ENCODE data around the gene MEOX1. TPM values are rescaled to one million over a fixed set of nuclear protein-coding genes. Genes with fewer than 3 reads are reported as not detected.

The MEOX1 gene
- total and polyA plus RNA-seq, 2 of the 8 experiments (the other 6 are each of a cell fraction or from before 2014, with no cell fraction given) = not detected

DNA sequence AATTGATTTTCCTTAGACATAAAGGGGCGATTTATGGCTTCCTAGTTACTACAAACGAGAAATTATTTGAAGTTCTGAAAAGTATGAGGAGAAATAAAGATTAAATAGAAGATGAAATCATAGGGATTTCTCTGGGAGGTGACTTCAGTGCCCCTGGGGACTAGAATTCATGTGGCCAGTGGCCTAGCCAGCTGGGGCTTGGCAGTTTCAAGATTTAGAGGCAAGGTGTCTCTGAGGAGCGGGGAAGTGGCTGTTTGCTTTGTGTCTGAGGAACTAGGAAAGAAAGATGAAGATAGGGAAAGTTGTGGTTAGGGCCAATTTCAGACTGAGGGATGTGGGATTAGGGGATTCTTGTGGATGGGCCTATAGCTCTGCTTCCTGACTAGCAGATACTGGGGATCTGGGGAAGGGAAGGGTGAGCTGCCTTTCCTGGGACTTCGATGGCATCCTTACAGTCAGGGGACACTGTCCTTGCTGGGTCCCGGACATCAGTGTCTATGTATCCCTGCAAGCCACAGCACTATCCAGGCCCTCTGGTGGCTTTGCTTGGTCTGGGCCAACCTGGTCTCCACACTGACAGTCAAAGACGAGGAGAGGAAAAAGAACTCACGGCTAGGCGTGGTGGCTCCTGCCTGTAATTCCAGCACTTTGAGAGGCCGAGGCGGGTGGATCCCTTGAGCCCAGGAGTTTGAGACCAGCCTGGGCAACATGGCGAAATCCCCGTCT, 22.4 kb upstream of the MEOX1 start:
- no peaks in the 10 kb centered on the region for H3K79me1 ChIP-seq (ENCODE audit: low read depth, low read length)
- H2BK20ac ChIP-seq (ENCODE audit: low read length) = no peak overlapping the region
- no peak overlapping the region for H4K91ac ChIP-seq (replicated peaks; ENCODE audit: insufficient read length, low read length)
- 87% methylated on average over 7 of the region's 12 CpGs; no CpG with 5 or more reads in 1 of the 2 experiments for WGBS, 2 experiments (ENCODE audit: extremely low coverage in 1 of 2, insufficient coverage in 1 of 2, insufficient read length in 1 of 2, insufficient replicate concordance in 2 of 2, low coverage in 1 of 2, low lambda C conversion rate in 2 of 2, missing lambda C conversion rate in 1 of 2)
- no peak overlapping the region for H3K14ac ChIP-seq (ENCODE audit: insufficient read length)
- no peaks in the 10 kb centered on the region for H3K36me3 ChIP-seq (ENCODE audit: control insufficient read depth in 2 of 4, insufficient read depth in 4 of 4, low read length in 3 of 4)
- H2AK5ac ChIP-seq (ENCODE audit: low read depth, low read length) = no peak overlapping the region
- no peak overlapping the region for H4K8ac ChIP-seq (ENCODE audit: extremely low read depth, insufficient read depth, low read length)
- H3K18ac ChIP-seq (ENCODE audit: extremely low read depth, low read length) = no peak overlapping the region
- no peaks in the 10 kb centered on the region for H3K23me2 ChIP-seq (ENCODE audit: low read depth, low read length)
- no peak overlapping the region for H3K4me3 ChIP-seq (ENCODE audit: extremely low read depth in 1 of 4, insufficient read depth in 2 of 4, low read depth in 3 of 4, low read length in 4 of 4)
- H3K56ac ChIP-seq (replicated peaks; ENCODE audit: insufficient read length, low read depth, low read length) = no peak overlapping the region
- POLR2A ChIA-PET (ENCODE audit: partially characterized antibody) = interaction anchor here (1.0 kb wide), 1 partner anchor 154 kb away, joined by 4 read pairs; no protein-coding TSS in a partner anchor
- H3K27me3 ChIP-seq (replicated peaks in 1 of 4; ENCODE audit: control insufficient read depth in 3 of 4, extremely low read depth in 1 of 4, insufficient read depth in 3 of 4, low read length in 3 of 4) = no peaks in the 10 kb centered on the region
- H2BK12ac ChIP-seq (ENCODE audit: low read depth, low read length) = no peak overlapping the region
- no peak overlapping the region for H3K9ac ChIP-seq (replicated peaks in 1 of 4; ENCODE audit: extremely low read depth in 1 of 4, low read depth in 3 of 4, low read length in 3 of 4)
- H3K4me2 ChIP-seq (ENCODE audit: insufficient read depth in 1 of 2, low read depth in 2 of 2, low read length in 2 of 2) = no peak overlapping the region
- no peak for TF ChIP-seq KDM4A (IDR thresholded peaks at IDR 0.05; ENCODE audit: low read depth, low read length, severe bottlenecking)
- no peak for TF ChIP-seq KDM5A (IDR thresholded peaks at IDR 0.05; ENCODE audit: low read length)
- no peak for TF ChIP-seq RNF2 (IDR thresholded peaks at IDR 0.05; ENCODE audit: borderline replicate concordance, low read depth, low read length, missing control alignments, poor library complexity, severe bottlenecking)
- H4K5ac ChIP-seq (ENCODE audit: insufficient read length, low read depth, low read length) = no peak overlapping the region
- CTCF ChIA-PET (ENCODE audit: partially characterized antibody) = interaction anchor here (0.7 to 3.5 kb wide), 10 partner anchors 11 to 160 kb away, joined by 3 to 20 read pairs (median 3); no protein-coding TSS in a partner anchor
- no peak for DNase-seq (ENCODE audit: low read depth in 1 of 2, low spot score in 2 of 2)
- no peak overlapping the region for H3K23ac ChIP-seq (ENCODE audit: insufficient read length)
- no peaks in the 10 kb centered on the region for H3K79me2 ChIP-seq (ENCODE audit: control insufficient read depth in 1 of 2, insufficient read depth in 2 of 2, low read length in 2 of 2)
- no peak overlapping the region for H2BK15ac ChIP-seq (ENCODE audit: low read length)
- no peak overlapping the region for H3K27ac ChIP-seq (ENCODE audit: low read depth, low read length)
- no peak overlapping the region for H2BK120ac ChIP-seq (replicated peaks; ENCODE audit: low read depth, low read length)
- peaks cover 0 to 7% (median under 1%) of the 10 kb centered on the region in 4 experiments; a peak in 3 of 7 replicates for H3K4me1 ChIP-seq (replicated peaks in 1 of 4; ENCODE audit: control insufficient read depth in 3 of 4, insufficient read depth in 4 of 4, low read length in 3 of 4)
- H2BK5ac ChIP-seq (ENCODE audit: low read depth, low read length) = no peak overlapping the region
- no peaks in the 10 kb centered on the region for H3K9me3 ChIP-seq (ENCODE audit: insufficient read depth in 2 of 2, low read depth in 1 of 2, low read length in 1 of 2)
- no peaks in the 10 kb centered on the region for H4K20me1 ChIP-seq (replicated peaks in 1 of 2; ENCODE audit: control insufficient read depth in 1 of 2, insufficient read depth in 2 of 2, low read length in 2 of 2)
- no peak overlapping the region for H3K4ac ChIP-seq (replicated peaks; ENCODE audit: insufficient read length, low read depth, low read length)
- no peak overlapping the region for H2AFZ ChIP-seq (ENCODE audit: low read length)
- no peak for FAIRE-seq
